Erythroblast (primary cell): ENCODE results near the gene HECW1.
"Not testable (repeated sequence)": the region's sequence is repeated elsewhere in the genome, so short reads cannot be mapped to it uniquely, and the experiment has no call there.

Experiments
- GATA1 ChIP-seq: IDR thresholded peaks from 2 replicates; pipeline ENCODE4 v1.6.1; 2011; ENCODE audit warnings: low read depth, mild to moderate bottlenecking, control low read depth, low read length, moderate library complexity
- POLR2A ChIP-seq: IDR thresholded peaks from 2 replicates; pipeline ENCODE4 v1.6.1; 2011; ENCODE audit warnings: mild to moderate bottlenecking, low read length

DNA sequence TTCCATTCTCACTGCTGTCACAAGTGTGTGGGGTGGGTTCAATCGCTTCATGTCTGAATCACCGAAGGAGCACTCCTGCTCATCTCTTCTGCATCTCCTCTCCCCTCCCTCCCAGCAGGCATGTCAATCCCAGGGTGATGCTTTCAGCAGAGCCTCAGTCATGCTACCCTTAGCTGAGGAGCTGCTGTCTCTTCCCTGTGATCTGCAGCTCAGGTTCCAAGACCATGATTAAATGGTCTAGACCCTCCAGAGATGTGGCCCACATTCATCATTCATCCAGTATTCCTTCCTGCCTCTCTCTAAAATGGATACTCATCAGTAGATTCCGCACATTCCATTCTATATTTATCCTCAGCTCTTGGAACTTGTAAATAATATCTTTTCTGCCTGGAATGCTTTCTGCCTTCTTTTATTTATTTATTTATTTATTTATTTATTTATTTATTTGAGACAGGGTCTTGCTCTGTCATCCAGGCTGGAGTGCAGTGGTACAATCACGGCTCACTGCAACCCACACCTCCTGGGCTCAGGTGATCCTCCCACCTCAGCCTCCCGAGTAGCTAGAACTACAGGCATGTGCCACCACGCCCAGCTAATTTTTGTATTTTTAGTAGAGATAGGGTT lies 24.8 kb downstream of the HECW1 start:
- TF ChIP-seq POLR2A, GATA1: not testable (repeated sequence)
